ENCODE measurements around the gene CHD2. TPM values are rescaled to one million over a fixed set of nuclear protein-coding genes. Genes with fewer than 3 reads are reported as not detected.
"Not testable (repeated sequence)": the region's sequence is repeated elsewhere in the genome, so short reads cannot be mapped to it uniquely, and the experiment has no call there.

CHD2 gene
- total RNA-seq, 1 donor from 2014 or later: 63.8 TPM

- no peak for DNase-seq (ENCODE audit: low read depth, low spot score)
Observed at GRCh38 chr15:93018574-93018973, 118.5 kb downstream of the CHD2 start.

GRCh38 chr15:93019090-93019489 lies 119.0 kb downstream of the CHD2 start:
- no peak for DNase-seq (ENCODE audit: low read depth, low spot score)

- DNase-seq (ENCODE audit: low read depth, low spot score): no peak
Observed at GRCh38 chr15:93019971-93020370, 119.8 kb downstream of the CHD2 start.

- no peak for DNase-seq (ENCODE audit: low read depth, low spot score)
Observed at GRCh38 chr15:93020976-93021772, 121.0 kb downstream of the CHD2 start.

- no peak for DNase-seq (ENCODE audit: low read depth, low spot score)
Observed at GRCh38 chr15:93024293-93024692, 124.2 kb downstream of the CHD2 start.

- DNase-seq (ENCODE audit: low read depth, low spot score): no peak
Observed at GRCh38 chr15:93024716-93025624, 124.8 kb downstream of the CHD2 start.

- no peak for DNase-seq (ENCODE audit: low read depth, low spot score)
Observed at GRCh38 chr15:93025625-93025982, 125.5 kb downstream of the CHD2 start.

GRCh38 chr15:93026380-93026817 lies 126.3 kb downstream of the CHD2 start:
- DNase-seq (ENCODE audit: low read depth, low spot score): no peak

- no peak for DNase-seq (ENCODE audit: low read depth, low spot score)
Observed at GRCh38 chr15:93027413-93027812, 127.3 kb downstream of the CHD2 start.

GRCh38 chr15:93028111-93028631 lies 128.0 kb downstream of the CHD2 start:
- DNase-seq (ENCODE audit: low read depth, low spot score): no peak

- peak; percentile 20 for DNase-seq (ENCODE audit: low read depth, low spot score)
Observed at GRCh38 chr15:93028632-93029213, 128.6 kb downstream of the CHD2 start.

- DNase-seq (ENCODE audit: low read depth, low spot score): no peak
Observed at GRCh38 chr15:93029214-93029835, 129.2 kb downstream of the CHD2 start.

- no peak for DNase-seq (ENCODE audit: low read depth, low spot score)
Observed at GRCh38 chr15:93029836-93030429, 129.8 kb downstream of the CHD2 start.

GRCh38 chr15:93030430-93031102 lies 130.4 kb downstream of the CHD2 start:
- DNase-seq (ENCODE audit: low read depth, low spot score): no peak

- DNase-seq (ENCODE audit: low read depth, low spot score): no peak
Observed at GRCh38 chr15:93031103-93031464, 131.0 kb downstream of the CHD2 start.

GRCh38 chr15:93031557-93032384 lies 131.6 kb downstream of the CHD2 start:
- not testable (repeated sequence) for DNase-seq (ENCODE audit: low read depth, low spot score)

- DNase-seq (ENCODE audit: low read depth, low spot score): not testable (repeated sequence)
Observed at GRCh38 chr15:93032515-93033206, 132.5 kb downstream of the CHD2 start.

GRCh38 chr15:93033434-93034045 lies 133.4 kb downstream of the CHD2 start:
- DNase-seq (ENCODE audit: low read depth, low spot score): no peak

Measured in pulmonary artery endothelial cell (primary cell).